GM19397 (cell line): ENCODE data around the gene RARA.

Experiments
- ATAC-seq: cut with Tn5 transposase; IDR thresholded peaks from one replicate; pipeline ENCODE4 v1.9.1; 2021; ENCODE audit warnings: mild to moderate bottlenecking, moderate library complexity; ENCODE audit not compliant: unreplicated experiment

RARA gene

DNA sequence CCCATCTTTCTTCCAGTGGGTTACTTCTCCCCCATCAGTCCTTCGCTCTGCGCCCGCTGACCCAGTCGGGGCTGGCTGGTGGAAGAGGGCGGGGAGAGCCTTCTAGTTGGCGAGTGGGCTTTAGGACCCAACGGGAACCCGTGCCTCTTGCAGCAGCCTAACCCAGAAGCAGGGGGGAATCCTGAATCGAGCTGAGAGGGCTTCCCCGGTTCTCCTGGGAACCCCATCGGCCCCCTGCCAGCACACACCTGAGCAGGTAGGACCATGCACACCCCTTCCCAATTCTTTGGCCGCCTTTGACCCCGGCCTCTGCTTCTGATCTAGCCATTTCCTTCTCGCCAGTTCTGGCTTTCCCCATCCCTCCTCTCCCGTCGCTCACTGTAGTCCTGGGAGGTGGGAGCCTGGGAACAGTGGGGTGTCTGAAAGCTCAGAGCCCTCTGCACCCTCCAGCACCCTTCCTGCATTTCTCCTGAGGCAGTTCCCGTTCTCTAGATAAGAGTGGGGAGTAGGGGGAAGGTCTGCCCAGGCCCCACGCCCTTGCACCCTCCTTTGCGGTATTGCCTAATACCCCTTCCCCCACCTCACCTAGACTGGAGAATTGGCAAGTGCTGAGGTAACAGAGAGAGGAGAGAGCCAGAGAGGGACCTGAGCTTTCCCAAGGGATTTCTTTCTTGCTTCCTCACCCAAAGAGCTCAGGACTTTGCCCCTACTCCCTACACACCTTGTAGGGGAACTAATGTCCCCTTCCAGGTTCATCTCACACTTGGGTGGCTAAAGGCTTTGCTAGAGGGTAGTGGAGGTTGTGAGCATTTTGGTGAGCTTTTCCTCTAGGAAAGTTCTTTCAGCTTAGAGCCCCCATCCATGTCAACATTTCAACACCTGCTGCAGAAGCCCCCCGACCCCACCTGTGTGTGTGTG, at the start of gene RARA:
Gene RARA, plus strand, starts transcription at position 150 of the 918 bp plus-strand sequence. CDS start 22,039 bp downstream, outside the sequence.
- ATAC-seq: no peak

DNA sequence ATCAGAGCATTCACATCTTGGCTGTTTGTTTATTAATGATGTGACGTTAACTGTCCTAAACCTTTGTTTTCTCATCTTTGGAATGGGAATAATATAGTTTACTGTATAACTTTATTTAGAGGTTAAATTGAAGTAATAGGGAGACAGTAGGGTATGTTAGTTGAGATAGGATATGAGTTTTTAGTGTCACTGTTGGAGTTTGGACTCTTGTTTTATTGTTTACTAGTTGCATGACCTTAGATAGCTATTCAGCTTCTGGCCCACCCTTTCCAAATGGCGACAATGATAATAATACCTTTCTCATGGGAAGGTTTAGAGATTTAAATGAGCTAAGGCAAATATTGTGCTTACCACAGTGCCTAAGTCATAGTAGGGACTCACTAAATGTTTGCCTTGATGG, 49.5 kb upstream of the RARA start:
- ATAC-seq: no peak

DNA sequence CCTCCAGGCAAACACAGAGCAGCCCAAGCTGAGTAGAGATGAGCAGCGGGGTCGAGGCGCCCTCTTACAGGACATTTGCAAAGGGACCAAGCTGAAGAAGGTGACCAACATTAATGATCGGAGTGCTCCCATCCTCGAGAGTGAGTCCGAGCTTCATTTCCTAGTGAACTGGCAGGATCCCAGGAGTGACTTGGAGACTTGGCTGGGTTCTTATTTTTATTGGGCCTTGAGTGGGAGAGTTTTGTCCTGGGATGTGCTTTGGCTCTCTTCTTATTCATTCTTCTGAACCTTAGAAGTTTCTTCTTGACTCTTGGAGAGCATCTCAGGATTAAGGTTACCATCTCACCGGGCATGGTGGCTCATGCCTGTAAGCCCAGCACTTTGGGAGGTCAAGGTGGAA, 48.5 kb upstream of the RARA start:
- ATAC-seq: no peak

DNA sequence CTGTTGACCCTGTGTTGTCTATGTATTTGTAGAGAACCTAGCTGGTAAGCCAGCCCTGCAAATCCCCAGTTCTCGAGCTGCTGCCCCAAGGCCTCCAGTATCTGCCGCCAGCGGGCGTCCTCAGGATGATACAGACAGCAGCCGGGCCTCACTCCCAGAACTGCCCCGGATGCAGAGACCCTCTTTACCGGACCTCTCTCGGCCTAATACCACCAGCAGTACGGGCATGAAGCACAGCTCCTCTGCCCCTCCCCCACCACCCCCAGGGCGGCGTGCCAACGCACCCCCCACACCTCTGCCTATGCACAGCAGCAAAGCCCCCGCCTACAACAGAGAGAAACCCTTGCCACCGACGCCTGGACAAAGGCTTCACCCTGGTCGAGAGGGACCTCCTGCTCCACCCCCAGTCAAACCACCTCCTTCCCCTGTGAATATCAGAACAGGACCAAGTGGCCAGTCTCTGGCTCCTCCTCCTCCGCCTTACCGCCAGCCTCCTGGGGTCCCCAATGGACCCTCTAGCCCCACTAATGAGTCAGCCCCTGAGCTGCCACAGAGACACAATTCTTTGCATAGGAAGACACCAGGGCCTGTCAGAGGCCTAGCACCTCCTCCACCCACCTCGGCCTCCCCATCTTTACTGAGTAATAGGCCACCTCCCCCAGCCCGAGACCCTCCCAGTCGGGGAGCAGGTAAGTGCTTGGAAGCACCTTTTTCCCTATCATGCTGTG, 44.4 kb upstream of the RARA start:
- ATAC-seq: no peak

DNA sequence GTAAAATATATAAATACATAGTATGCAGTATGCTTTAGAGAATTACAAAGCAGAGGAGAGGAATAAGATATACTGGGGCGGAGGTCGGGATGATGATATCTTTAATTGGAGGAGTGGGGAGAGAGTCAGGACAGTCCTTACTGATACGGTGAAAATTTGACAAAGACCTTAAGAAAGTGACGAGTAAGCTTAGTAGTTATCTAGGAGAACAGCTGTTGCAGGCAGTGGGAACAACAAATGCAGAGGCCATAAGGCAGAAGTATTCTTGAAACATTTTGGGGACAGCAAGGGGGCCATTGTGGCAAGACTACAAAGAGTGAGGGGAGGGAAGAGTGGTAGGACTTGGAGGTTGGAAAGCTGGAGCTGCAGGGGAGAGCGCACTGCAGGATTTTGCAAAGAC, 43.6 kb upstream of the RARA start:
- no peak for ATAC-seq

DNA sequence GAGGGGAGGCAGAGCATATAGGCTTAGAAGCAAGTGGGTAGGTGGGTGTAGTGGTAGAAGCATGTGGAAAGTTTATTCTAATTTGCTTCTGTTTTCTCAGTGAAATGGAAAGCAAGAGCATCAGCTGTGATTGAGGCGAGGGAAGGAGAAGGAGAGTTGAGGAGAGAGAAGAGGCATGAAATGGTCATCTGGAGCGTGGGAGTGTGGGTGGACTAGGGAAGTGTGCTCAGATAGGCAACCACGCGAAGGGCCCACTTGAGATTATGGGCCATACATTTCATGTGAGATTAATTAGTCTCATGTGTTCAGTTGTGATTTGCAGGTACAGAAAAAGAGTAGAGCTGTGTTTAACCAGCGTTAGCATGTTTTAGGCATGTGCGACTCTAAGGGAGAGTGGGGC, 42.1 kb upstream of the RARA start:
- ATAC-seq: no peak

DNA sequence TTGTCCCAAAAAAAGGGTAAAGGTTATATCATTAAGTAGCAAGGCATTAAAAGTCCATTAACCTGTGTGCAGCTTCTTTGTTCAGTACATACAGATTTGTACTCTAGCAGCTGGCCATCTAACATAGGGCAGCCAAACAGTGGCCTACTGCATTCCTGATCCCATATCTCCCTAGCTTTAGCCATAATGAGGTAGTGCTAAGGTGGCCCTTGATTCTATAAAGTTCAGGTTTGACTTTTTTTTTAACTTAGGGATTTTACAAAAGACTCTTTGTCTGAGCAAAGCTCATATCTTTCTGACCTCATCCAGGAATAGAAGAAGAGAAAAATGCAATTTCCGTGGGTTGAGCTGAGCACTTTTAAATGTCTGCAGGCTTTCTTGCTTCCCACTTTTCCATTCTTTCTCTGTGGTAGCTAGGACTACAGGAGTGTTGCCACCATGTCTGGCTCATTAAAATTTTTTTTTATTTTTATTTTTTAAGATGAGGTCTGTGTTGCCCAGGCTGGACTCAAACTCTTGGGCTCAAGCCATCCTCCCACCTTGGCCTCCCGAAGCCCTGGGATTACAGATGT, 40.8 kb upstream of the RARA start:
- ATAC-seq: no peak

DNA sequence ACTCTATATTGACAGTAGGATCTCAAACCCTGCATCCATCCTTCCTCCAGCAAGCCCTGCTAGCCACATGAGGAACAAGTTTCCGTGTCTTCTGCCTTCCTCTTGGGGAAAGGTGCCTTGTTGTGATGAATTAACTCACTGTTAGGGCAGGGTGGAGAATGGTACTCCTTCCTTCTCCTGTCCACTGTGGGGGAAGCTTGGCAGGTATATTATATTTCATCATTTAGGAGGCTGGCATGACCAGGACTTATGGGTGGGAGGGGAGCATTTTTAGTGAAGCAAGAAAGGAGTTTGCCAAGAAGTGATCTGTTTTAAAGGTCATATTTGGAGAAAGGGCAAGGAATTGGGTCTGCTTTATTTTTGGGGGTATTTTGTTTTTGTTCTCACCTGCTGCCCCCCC, 30.6 kb upstream of the RARA start:
- no peak for ATAC-seq

DNA sequence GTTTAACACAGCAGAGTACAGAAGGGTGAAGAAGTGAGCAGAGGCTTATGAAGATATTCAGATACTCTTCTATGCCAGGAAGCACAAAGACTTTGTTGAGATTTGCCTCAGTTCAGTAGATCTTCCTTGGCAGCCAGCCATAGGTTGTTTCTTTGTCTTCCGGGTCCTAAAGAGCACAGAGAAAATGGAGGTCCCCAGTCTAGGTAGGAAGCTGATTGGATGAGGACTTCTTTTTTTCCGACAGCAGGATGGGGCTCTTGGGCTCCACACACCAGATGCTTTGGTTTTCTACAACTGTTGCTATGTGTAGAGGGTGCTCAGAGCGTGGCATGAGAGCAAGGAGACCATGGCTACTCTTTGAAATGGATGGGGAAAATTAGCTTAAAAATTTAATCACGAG, 29.6 kb upstream of the RARA start:
- ATAC-seq: no peak

DNA sequence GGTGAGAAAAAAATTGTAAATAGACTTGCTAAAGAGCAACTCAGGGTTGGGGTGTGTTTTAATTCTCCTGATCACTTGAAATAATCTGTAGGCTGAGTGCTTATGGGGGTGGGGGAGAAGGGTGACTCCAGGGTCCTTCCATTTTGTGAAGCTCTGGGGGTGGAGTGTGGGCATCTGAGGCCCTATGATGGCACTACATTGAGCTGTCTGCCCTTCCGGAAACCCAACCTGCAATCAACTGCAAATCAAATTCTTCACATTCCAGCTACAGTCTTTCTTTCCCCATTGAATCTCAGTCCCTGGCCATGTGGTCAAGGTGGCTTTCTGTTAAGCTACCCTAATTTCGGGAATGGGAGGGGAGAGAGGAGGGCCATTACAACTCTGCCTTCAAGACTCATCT, 27.3 kb upstream of the RARA start:
- no peak for ATAC-seq

DNA sequence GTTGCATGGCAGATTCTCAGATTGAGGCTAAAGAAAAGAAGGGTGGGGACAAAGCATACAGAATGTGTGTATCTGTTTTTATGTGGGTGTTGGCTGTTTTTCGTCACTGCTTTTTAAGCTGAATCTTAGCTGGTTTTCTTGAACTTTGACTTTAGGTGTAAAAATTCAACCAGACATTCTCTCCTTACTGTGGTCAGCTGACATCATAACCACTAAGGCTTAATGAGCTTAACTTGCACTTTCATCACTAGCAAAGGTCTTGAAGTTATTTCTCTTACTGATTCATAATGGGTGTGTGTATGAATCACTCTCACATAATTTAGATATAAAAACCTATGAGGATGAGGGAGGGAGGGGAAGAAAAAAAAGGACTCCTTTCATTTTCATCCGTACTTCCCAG, 25.3 kb upstream of the RARA start:
- ATAC-seq: no peak

DNA sequence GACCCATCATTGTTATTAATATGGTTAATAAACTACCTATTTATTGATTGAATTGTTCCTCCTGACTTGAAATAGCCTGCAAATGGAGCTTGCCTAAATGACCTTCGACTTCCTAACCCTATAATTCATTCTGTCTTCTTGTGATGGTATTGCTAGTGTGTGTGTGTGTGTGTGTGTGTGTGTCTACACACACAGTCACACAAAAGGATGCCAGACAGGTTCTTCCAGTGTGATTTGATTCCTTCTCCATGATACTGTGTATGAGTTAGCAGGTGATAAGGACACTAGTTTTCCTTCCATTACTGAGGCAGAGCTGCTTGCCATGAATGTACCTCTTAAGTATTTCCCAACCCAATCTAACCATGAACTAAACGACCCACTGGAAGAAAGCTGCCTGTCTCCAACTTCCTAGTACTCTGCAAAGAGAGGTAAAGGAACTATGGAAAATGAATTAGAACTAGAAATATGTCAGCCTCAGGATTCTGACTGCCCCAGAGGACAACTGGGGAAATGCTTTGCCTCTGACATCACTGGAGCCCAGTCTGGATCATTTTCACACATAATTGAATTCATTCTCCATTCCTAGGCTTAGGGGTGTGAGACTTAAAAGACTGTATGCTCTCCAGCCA, 24.8 kb upstream of the RARA start:
- ATAC-seq: no peak

DNA sequence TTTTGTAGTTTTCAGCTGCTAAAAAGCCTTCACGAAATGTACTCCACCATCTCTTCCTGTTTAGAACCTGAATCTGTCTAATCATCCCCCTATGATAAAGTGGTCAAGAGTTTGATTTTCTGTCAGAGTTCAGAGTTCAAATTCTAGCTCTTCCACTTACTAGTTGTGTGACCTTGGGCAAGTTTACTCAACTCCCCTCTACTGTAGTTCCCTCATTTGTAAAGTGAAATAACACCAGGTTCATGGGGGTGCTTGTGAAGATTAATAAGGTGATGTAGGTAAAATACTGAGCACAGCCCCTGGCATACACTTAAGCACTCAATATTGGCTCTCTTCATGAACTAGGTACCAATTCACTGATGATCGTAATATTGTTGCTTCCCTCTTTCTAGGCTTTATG, 22.5 kb upstream of the RARA start:
- ATAC-seq: no peak

DNA sequence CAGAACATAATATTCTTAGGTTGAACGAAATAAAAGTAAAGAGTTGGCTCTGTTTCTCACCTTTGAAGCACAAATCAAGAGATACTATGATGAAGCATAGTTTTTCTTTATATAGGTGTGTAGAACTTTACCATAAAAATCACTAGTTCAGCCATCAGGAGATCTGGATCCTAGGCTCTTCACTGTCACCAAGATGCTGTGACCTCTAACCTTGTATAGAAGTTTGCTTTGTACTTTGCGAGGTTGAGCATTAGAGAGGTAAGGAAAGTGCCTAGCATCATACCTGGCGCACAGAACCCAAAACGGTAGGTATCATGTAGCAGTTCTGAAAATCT, 21.9 kb upstream of the RARA start:
- ATAC-seq: peak; percentile 1

DNA sequence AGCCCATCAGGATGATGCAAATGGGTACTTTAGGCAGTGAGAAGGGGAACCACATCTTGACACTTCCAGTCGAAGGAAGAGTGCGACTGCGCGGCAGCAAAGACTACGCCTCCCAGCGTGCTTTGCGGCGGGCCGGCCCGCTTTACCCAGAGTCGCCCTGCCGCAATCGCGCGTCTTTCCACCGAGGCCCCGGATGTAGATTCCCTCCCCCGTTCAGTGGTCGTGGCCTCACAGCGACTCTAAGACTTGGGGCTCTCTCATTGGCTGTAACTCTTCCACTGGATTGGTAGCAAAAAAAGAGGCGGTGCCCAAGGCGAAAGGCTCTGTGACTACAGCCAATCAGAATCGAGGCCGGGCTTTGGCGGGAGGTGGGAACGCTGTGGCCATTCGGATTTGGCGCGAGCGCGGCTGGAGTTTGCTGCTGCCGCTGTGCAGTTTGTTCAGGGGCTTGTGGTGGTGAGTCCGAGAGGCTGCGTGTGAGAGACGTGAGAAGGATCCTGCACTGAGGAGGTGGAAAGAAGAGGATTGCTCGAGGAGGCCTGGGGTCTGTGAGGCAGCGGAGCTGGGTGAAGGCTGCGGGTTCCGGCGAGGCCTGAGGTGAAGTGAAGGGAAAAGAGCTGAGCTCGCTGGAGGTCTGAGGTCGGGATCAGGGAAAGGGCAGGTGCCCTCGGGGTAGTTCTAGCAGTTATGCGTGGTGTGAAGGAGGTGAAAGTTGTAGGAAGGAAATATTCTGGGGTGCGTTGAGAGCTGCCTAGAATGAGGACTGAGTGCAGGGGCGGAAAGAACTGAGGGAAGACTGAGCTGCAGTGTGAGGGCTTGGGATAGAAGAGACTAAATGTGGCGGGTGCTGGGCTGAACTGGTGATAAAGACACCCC, 21.2 kb upstream of the RARA start, which contains the start of gene CDC6:
Gene CDC6, plus strand, starts transcription at position 386 of the 876 bp plus-strand sequence. CDS start 1,542 bp downstream, outside the sequence.
- peak; percentile 93 for ATAC-seq

DNA sequence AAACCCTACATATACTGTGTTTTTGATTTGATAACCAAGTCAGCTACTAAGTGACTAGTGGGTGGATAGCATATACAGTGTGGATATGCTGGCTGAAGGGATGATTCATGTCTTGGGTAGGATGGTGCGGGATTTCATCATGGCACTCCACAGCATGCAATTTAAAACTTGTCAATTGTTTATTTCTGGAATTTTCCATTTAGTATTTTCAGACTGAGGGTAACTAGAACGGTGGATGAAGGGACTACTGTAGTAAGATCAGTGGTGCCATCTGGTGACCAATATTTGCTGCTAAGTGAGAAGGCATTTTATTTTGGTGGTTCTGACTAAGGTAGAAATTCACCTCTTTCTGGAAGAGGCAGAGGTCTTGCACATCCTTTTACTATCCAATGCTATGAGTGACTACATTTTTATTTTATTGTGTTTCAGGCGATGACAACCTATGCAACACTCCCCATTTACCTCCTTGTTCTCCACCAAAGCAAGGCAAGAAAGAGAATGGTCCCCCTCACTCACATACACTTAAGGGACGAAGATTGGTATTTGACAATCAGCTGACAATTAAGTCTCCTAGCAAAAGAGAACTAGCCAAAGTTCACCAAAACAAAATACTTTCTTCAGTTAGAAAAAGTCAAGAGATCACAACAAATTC, 18.2 kb upstream of the RARA start:
- no peak for ATAC-seq

DNA sequence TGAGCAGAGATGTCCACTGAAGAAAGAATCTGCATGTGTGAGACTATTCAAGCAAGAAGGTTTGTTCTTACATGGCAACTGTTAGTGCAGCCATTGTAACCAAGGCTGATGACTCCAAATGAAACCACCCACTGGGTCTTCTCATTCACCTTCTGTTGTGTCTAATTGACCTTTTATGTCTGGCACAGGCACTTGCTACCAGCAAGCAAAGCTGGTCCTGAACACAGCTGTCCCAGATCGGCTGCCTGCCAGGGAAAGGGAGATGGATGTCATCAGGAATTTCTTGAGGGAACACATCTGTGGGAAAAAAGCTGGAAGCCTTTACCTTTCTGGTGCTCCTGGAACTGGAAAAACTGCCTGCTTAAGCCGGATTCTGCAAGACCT, 17.7 kb upstream of the RARA start:
- ATAC-seq: no peak

DNA sequence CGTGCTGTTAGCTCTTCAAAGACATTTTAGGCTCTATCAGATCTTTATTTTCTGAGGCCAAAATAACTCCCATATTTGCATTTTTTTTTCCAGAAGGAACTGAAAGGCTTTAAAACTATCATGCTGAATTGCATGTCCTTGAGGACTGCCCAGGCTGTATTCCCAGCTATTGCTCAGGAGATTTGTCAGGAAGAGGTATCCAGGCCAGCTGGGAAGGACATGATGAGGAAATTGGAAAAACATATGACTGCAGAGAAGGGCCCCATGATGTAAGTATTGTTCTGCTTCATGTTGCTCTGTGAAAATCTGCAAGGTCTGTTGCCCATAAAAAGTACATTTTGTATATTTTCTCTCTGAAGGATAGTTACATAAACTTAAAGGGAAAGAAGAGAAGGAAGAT, 15.6 kb upstream of the RARA start:
- no peak for ATAC-seq

DNA sequence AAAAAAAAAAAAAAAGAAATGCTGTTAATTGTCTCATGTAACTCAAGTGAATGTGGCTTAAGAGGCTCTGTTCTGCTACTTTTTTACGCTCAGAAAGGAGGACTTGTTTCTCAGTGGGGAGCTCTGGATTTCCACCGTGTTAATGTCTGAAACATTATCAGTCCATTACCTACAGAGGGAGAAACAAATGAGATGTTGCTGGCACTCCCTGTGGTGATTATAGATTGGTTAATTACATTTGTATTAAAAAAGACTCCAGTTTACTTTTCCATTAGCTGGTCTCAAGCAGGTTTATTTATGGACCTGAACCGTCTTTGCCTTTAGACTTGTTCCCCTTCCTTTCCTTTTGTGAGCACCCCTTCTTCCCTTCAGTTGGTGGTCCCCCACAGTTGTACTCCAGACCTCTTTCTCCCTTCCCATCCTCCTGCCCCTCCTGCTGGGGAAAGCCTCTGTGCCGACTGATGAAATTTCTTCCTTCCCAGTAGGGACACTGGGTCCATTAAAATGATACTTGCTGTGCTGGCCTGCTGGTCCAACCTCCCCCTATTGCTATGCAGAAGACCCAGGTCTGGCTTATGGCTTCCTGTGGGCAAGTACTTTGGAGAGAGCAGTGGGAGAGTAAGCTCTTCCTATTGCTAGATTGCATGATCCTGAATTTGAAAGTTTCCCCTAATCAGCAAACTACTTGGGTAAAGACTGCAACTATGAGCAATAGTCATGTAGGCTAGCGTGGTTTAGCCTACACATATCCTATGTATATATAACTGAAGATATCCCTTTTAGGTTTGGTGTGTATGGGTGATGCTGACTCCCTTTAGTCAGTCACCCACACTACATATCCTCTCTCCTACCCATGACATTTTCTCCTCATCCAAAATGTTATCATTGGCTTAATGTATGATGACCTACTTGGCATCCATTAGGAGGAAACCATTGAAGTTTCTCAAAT, 13.2 kb upstream of the RARA start:
- no peak for ATAC-seq
